Activated naive CD4-positive, alpha-beta T cell treated with Interleukin-2 at 50 U/mL for 16 hours (primary cell): ENCODE measurements around the gene GPR179.
A peak's percentile ranks its signal among the peaks of the same experiment; 100 is the strongest.

Source experiments
- DNase-seq: peaks from one replicate; pipeline ENCODE4 v3.0.0-alpha.2; 2020

Gene GPR179

GRCh38 chr17:38342886-38343607, 709 bp downstream of the GPR179 start:
- no peak for DNase-seq

DNA sequence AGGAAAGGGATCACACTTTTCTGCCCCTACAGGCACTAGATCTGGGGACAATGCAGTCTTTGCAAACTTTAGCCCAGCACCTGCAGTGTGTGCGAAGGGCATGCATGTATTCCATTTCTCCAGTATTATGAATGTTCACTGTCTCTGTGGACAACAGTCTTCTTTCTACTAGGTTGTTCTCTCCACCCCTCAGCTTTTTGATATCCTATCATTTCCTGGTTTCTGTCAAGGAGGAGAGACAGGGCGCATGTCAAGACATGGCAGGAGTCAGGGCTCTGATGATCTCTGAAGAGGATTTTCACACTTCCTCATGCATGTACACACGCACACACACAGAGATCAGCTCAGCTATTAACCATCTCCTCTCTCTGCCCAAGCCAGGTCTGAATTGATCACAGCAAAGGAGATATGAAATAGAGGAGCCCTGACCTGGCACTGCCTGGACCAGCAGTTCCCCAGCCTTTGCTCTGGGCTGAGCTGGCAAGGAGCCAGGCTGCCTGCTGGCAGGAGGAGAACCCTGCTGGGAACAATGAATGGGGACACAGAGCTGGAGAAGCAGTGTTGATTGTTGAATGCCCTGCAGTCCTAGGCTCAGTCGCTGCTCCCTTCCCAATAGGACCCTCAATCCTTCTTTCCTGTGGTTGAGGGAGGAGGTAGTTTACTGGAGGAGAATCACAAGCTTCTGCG, 2.6 kb downstream of the GPR179 start:
- no peak for DNase-seq

GRCh38 chr17:38339891-38340290, 3.9 kb downstream of the GPR179 start:
- no peak for DNase-seq

- no peak for DNase-seq
Observed at GRCh38 chr17:38338535-38338934, 5.2 kb downstream of the GPR179 start.

DNA sequence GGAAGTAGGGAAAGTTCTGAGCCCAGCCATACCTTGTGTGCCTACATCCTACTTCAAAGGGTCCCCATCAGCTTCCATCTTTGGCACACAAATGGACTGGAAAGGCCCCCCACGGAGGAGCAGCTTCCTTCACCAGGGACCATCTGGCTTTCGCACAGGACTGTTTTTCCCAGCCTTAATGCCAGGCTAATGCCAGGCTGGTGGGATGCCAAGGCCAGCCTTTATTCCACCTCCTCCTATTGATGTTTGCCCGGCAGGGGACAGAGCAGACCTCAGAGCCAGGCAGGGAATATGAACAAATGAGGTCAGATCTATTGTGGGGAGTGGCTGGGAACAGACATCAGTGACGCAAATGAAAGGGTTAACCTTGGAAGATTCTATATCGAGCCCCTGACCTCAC, 5.7 kb downstream of the GPR179 start:
- no peak for DNase-seq

DNA sequence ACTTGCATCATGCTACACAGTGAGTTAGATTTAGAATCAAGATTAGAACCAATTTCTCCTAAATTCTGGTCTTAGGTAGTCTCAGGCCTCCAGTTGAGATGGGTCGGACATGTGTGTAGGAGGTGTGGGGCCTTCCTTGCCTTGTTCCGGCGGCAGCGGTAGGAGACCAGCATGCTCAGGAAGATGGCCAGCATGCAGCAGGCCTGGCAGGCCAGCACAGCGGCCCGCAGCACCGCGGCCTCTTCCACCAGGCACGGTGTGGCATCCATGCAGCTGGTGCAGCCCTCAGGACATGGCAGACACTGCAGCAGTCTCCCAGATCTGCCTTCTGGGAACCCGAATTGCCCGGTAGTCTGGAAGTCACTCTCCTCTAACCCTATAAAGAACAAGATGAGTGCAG, 6.9 kb downstream of the GPR179 start:
- no peak for DNase-seq

DNA sequence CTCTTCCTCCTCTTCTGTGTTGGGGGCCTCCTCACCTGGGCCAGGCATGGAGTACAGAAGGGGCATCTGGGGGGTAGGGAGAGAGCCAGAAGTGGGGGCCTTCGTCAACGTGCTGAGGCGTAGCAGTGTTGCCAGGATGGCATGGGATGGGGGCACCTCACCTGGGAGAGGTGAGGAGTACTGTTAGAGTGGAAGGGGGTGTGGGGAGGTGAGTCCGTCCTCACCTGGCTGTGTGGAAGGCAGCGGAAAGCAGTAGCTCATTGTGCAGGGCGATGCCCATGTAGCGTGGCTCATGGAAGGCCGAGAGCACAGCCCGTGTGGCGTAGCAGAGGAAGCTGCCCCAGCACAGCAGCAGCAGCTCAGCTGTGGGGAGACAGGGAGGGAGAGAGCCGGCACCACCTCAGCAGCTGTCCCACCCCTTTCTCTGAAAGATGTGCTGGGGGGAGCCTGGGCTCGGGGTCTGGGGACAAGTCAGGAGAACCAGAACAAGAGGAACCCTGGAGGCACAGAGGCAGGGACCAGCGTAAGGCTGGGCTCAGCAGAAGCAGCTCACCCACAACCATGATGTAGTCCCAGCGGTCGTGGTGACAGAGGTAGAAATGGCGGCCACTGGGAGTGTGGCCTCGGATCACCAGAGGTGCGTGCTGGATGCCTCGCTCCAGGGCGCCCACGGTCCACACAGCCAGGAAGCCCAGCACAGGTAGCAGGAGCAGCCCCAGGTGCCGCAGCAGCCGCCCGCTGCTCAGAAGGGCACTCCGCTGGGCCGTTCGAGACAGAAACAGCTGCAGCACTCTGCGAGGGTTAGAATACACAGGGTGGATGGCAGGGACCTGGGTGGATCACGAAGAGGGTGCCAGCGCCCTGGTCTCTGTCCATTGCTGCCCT, 9.0 kb downstream of the GPR179 start:
- DNase-seq, result no peak

DNA sequence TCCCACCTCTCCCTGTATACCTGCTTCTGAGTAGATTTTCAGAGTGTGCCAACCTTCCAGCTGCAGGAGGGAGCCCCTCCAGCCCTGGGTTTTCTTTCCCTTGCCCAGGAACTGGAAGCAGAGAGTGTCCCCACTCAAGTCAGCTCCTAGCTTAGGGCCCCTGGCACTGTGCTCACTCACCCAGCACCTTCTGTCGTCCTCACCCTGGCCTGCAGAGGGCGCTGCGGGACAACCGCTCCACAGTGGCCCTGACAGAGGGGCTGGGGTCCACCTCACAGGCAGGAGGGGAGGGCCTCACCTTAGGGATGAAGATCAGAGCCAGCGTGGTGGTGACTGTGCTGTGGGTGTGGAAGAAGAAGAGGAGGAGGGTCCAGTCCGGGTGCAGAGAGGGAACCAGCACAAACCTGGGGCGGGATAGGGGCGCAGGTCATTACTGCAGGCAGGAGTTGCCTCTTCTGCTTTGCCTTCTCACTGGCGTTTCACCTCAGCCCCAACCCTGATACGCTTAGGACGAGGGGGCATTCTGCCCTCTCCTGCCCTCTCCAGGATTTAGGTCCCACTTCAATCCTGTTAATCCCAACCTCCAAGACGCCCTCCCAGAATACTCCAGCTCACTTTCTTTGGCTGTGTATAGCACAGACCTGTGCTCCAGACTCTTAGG, 10.0 kb downstream of the GPR179 start:
- peak; percentile 42 for DNase-seq

- no peak for DNase-seq
Observed at GRCh38 chr17:38332735-38333134, 11.0 kb downstream of the GPR179 start.

- DNase-seq, result no peak
Observed at GRCh38 chr17:38330941-38331411, 12.8 kb downstream of the GPR179 start.

- DNase-seq, result no peak
Observed at GRCh38 chr17:38329808-38330730, 13.7 kb downstream of the GPR179 start.

GRCh38 chr17:38329284-38329683, 14.5 kb downstream of the GPR179 start:
- no peak for DNase-seq

- DNase-seq, result no peak
Observed at GRCh38 chr17:38328620-38329019, 15.1 kb downstream of the GPR179 start.

- DNase-seq, result no peak
Observed at GRCh38 chr17:38327936-38328335, 15.8 kb downstream of the GPR179 start.

DNA sequence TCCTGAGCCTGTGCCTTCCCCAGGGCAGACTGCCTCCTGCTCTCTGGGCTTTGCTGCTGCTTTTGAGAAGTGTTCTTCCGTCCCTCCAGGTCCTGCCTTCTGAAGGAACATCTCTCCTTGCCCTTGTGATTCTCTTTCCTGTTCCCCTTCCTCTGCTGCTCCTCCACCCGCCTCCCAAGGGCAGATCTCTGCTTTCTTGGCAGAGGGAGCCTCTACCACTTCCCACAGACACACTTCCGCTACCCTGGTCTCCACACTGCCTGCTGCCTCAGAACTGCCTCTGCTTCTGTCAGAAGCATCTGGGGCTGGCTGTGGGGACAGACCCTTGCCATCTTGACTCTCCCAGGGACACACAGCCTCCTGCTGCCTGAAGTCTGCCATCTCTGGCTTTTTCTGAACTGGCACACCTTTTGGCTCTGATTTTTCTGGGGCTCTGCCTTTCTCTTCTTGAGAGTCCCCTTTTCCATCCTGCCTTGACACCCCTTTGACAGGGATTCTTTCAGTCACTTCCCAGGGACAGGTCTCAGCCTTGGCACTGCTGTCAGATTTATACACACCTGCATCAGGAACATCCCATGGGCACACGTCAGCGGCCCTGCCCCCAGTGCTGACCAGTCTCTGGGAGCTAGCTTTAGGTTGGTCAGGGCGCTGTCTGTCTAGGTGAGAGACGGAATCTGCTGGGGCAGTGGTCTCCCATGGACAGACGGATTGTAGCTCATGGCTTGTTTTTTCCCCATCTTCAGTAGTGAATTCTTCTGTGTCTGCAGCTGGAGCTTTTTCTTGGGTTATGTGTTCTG, 16.6 kb downstream of the GPR179 start:
- DNase-seq, result no peak

DNA sequence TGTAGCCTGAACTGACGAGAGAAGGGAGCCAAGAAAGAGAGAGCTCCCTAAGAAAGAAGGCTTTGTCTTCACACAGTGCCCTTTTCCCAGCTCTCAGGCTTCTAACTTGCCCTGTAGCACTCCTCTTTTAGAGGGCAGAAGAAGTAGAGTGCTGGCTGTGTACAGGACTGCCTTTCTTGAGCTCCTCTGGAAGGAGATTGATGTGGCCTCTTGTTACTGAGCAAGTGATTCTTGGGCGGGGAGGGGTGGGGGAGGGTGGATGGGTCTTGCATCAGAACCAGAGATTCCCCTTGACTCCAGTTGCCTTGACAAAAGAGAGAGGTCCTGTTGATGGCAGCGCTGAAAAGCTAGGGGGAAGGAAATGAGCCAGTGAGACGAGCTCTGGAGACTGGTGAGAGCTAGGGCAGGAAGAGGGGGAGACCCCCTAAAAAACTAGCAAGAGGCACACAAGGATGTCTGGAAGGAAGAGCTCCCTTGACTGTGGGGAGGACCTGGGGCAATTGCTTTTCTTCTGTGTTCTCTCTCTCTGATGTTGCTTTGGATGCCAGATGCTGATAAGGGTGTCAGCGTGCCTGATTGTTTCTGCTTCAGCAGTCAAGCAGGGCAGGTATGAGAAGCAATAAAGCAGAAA, 18.4 kb downstream of the GPR179 start:
- no peak for DNase-seq

GRCh38 chr17:38324772-38325171, 19.0 kb downstream of the GPR179 start:
- no peak for DNase-seq

- no peak for DNase-seq
Observed at GRCh38 chr17:38324141-38324697, 19.5 kb downstream of the GPR179 start.

- DNase-seq, result no peak
Observed at GRCh38 chr17:38322897-38323296, 20.9 kb downstream of the GPR179 start.

DNA sequence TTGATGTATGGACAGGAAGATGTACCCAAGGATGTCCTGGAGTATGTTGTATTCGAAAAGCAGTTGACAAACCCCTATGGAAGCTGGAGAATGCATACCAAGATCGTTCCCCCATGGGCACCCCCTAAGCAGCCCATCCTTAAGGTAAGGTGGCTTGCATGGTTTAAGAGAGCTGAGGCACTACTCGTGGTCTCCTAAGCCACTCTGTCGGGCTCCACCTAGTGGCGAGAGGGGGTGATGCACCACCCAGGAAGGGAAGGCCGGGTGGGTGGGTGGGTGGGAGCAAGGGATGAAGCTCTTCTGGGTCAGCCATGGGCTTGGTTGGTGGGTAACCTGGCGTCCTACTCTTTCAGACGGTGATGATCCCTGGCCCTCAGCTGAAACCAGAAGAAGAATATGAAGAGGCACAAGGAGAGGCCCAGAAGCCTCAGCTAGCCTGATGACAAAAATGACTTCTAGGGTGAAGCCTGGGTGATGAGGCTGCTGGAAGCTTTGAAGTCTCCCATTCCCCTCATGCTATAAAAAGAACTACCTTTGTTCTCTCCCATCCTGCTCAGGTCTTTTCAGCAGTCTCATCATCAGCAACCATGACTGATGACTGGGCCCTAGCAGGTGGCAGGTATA, 21.5 kb downstream of the GPR179 start:
- peak; percentile 77 for DNase-seq
